Uterus (tissue), 2 donors: ENCODE measurements around the gene SCFD2.
"Not testable (repeated sequence)": the region's sequence is repeated elsewhere in the genome, so short reads cannot be mapped to it uniquely, and the experiment has no call there.

Experiments
- POLR2A ChIP-seq, 2 donors: fragments of 450-650 bp; IDR thresholded peaks; one replicate each; pipeline ENCODE4 v1.6.1; 2016; ENCODE audit warnings: antibody characterized with exemption in 2 of 2, mild to moderate bottlenecking in 1 of 2, moderate library complexity in 1 of 2
- TF ChIP-seq, protein P1 (sequence below), 4 experiments: fragments of 200-600 bp in 2 of 4; fragments of 450-650 bp in 2 of 4; sonication (generic) in 2 of 4; IDR thresholded peaks; one replicate each; pipeline ENCODE4 v1.5.1; 2016 to 2019; ENCODE audit warnings: antibody characterized with exemption in 4 of 4, mild to moderate bottlenecking in 2 of 4, moderate library complexity in 1 of 4

DNA sequence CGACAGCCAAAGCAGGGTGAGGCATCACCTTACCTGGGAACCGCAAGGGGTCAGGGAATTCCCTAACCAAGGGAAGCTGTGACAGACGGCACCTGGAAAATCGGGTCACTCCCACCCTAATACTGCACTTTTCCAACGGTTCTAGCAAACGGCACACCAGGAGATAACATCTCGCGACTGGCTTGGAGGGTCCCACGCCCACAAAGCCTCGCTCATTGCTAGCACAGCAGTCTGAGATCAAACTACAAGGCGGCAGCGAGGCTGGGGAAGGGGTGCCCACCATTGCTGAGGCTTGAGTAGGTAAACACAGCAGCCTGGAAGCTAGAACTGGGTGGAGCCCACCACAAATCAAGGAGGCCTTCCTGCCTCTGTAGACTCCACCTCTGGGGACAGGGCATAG, 25.7 kb downstream of the SCFD2 start:
- TF ChIP-seq POLR2A (IDR thresholded peaks at IDR 0.05): not testable (repeated sequence)
- TF ChIP-seq, protein P1, sequence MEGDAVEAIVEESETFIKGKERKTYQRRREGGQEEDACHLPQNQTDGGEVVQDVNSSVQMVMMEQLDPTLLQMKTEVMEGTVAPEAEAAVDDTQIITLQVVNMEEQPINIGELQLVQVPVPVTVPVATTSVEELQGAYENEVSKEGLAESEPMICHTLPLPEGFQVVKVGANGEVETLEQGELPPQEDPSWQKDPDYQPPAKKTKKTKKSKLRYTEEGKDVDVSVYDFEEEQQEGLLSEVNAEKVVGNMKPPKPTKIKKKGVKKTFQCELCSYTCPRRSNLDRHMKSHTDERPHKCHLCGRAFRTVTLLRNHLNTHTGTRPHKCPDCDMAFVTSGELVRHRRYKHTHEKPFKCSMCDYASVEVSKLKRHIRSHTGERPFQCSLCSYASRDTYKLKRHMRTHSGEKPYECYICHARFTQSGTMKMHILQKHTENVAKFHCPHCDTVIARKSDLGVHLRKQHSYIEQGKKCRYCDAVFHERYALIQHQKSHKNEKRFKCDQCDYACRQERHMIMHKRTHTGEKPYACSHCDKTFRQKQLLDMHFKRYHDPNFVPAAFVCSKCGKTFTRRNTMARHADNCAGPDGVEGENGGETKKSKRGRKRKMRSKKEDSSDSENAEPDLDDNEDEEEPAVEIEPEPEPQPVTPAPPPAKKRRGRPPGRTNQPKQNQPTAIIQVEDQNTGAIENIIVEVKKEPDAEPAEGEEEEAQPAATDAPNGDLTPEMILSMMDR (IDR thresholded peaks at IDR 0.05): not testable (repeated sequence)
